GM18519 (cell line): ENCODE measurements around the gene RAB15.

ENCODE experiments used
- ATAC-seq: cut with Tn5 transposase; IDR thresholded peaks from one replicate; pipeline ENCODE4 v1.9.1; 2021; ENCODE audit warnings: mild to moderate bottlenecking, moderate library complexity; ENCODE audit not compliant: unreplicated experiment, low FRiP score

RAB15 gene

GRCh38 chr14:64971943-64972791, at the start of gene RAB15:
Gene RAB15, minus strand, starts transcription at chr14:64972336. Its CDS starts 260 bp downstream, at chr14:64972076.
- no peak for ATAC-seq

GRCh38 chr14:65019944-65020566, 47.9 kb upstream of the RAB15 start:
- ATAC-seq, result peak; percentile 51

DNA sequence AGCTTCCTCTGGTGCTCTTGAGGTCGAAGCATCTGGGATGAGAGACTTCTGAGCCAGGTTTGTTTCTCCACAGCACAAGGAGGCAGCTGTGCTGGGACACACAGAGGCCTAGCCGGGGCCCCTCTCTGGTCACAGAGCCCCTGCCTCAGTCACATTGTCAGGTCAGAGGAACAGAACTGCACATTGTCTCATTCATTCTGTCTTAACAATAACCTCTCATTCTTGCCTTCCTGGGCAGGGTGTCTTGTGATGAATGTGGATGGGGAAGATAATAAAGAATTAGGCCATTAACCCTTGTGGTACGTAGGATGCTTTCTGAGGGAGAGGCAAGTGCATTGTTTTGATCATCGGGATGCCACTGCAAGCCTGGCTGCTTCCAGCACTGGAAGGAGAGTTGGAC, 44.3 kb upstream of the RAB15 start:
- ATAC-seq, result no peak

- ATAC-seq, result no peak
These were observed 43.3 kb upstream of the RAB15 start for GRCh38 chr14:65015391-65015790.

GRCh38 chr14:65012353-65012752, 40.2 kb upstream of the RAB15 start:
- ATAC-seq, result no peak

GRCh38 chr14:65011538-65011937, 39.4 kb upstream of the RAB15 start:
- ATAC-seq, result no peak

DNA sequence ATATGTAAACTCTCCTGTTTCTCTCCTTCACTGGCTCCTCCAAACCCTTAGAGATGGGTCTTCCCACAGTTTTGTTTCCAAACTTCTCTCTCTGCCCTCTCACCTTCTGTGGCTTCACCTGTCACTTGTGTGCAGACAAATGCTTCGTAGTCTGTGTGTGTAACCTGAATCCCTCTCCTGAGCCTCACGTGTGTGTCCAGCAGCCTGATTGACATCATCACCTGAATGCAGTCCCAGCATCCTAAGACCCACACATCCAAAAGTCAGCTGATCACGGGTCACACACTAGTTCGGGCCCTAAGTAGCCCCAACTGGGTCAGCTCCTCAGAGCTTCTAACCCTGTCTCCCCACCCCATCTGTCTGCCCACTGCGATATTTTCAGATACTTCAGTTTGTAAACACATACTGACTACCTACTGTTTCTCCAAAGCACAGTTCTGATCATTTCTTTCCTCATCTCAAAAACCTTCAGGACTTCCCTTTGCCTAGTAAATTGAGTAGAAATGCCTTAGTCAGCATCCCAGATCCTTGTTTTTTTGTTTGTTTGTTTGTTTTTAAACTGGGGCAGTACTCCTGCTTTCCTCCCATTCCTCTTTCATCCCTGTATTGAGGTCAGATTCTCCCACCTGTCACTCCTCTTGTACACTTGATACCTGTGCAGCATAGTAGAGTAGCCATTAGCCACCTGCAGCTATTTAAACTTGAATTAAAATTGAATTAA, 38.2 kb upstream of the RAB15 start:
- no peak for ATAC-seq

- no peak for ATAC-seq
These were observed 35.1 kb upstream of the RAB15 start for GRCh38 chr14:65007202-65007601.

GRCh38 chr14:65006261-65006721, 34.2 kb upstream of the RAB15 start:
- ATAC-seq, result no peak

DNA sequence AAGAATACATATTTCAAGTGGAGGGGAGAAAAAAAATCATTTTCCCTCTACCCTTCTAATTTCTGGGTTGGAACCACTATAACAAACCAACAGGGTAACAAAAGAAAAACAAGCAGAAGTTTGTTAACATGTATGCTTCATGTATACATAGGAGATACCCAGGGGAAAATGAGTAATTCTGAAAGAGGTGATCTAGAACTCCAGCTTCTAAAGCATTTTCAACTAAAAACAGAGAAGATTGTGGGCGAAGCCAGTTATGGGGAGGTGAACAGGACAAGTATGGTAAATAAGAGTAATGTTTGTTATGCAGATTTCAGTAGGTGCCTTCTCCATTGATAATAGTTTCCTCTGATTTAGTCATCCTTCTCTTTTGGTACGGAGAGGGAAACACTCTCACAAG, 31.3 kb upstream of the RAB15 start:
- peak; percentile 58 for ATAC-seq

DNA sequence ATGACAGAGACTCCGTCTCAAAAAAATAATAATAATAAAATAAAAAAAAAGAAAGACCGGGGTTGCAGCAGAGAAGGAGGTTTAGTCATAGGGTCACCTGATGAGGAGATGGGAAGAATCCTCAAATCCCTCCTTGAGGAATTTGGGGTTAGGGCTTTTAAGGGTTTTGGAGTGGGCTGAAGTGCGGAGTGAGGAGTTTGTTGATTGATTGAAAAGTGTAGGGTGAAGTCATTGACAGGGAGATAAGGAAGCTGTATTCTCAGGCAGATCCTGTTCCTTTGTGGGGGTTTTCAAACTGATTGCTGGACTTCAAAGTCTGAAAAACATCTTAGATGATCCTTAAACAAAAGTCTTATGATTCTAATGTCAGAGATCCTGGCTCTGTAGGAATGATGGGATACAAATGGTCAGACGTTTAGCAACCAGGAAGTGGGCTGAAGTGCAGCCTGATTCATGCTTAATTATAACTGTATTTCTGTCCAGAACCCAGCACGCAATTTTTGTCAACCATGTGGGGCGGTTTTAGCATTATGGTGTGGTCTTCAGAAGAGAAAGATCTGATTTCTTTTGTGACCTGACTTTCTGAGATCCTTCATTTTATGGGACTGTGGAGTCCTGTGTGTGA, 30.6 kb upstream of the RAB15 start:
- no peak for ATAC-seq

- no peak for ATAC-seq
These were observed 29.6 kb upstream of the RAB15 start for GRCh38 chr14:65001723-65002122.

GRCh38 chr14:65000898-65001591, 28.9 kb upstream of the RAB15 start:
- no peak for ATAC-seq

DNA sequence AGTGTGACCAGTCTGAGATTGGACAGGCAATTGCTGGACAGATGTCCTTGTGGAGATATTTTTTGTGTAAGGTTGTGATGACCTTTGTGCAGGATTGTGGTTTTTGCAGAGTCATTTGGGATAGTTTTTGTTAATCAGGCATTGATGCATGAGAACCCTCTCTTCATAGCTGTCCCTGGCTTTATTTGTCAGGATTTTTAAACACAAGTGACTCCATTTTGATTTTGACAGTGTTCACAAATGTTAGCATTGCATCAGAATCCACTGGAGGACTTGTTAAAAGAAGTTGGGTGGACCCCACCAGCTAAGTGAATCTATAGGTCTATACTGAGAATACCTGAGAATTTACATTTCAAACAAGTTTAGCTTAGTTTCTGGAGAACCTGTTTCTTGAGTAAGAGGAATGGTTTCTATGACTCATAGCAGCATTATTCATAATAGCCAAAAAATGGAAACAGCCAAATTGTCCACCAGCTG, 26.4 kb upstream of the RAB15 start:
- ATAC-seq, result no peak

DNA sequence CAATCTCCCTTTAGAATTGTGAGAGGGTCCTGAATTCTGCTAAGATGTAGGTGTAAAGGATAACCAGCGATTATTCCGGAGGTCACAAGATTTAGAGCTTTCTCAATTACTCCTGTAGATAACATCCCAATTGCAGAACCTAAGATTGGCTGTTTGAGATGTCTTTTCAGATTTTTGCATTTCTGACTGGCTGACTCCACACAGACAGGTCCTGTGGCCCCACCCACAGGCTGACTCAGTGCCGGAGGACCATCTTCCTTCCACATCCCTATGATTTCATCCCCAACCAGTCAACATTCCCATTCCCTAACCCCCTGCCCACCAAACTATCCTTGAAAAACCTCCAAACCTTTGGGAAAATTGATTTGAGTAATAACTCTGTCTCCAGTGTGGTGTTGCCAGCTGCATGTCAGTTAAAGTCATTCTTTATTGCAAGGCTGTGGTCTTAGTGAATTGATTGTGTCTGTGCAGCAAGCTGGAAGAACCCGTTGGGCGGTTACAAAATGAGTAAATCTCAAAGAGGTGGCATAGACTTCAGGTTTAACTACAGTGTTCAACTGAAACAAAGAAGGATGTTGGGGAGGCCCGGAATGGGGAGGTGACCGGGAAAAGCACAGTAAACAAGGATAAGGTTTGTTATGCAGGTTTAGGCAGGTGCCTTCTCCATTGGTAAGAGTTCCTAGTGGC, 25.1 kb upstream of the RAB15 start:
- ATAC-seq, result no peak

DNA sequence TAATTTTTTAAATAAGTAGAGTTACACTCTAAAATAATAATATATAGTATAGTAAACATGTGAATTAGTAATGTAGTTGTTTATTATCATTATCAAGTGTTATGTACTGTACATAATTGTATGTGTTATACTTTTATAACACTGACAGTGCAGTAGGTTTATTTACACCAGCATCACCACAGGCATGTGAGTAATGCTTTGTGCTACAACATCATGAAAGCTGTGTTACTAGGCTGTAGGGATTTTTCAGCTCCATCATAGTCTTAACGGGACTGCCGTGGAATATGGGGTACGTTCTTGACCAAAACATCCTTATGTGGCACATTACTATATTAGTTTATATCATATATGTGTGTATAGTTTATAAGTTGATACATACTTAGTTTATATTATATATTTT, 23.2 kb upstream of the RAB15 start:
- no peak for ATAC-seq

GRCh38 chr14:64994540-64994939, 22.4 kb upstream of the RAB15 start:
- no peak for ATAC-seq

DNA sequence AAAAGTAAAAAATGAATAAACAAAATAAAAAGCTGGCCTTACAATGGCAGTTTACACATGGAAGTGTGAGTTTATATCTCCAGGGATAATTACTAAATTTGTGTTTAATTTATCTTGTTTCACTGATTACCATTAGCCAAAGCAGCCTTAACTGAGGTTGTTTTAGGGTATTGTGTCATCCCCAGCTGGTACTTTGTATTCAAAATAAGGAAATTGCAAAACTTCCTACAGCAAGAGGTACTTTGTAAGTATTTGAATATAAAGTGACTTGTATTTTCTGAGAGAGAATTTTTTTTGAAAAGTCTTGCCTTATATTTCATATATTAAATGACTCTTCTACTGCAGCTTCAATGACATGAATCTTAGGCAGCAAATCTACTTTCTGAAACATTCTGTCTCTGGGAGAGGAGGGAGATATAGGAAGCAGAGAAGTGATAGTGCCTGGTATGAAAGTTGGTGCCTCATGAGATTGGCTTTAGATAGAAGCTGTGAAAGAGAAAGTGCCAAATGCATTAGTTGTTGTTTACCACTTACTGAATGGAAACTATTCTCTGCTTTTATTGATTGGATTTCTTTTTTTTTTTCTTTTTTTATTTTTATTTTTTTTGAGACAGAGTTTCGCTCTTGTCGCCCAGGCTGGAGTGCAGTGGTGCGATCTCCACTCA, 21.3 kb upstream of the RAB15 start:
- no peak for ATAC-seq

DNA sequence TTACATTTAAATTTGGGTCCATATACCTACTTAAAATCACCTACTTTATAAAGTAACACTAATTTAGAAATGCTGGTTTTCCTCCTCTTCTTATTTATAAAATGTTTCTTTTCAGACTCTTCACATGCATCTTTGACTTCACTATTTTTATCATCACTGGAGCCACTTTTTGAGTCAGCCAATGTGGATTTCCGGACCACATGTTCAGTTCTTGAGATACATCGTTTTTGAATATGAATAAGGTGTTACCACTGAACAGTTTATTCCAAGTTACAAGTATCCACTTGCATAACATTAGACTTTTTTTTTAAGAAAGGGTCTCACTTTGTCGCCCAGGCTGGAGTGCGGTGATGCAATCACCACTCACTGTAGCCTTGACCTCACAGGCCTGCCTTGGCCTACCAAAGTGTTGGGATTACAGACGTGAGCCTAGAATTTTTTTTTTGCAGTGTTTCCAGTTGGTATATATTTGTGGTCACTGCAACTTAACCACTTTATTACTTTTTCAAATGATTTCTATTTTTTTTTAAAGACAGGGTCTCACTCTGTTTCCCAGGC, 20.3 kb upstream of the RAB15 start:
- ATAC-seq, result no peak
